Caco-2 (cell line): ENCODE measurements around the gene LHPP. TPM values are rescaled to one million over a fixed set of nuclear protein-coding genes. Genes with fewer than 3 reads are reported as not detected.

Experiments used
- BruUV-seq: library from RNA; stranded (reverse); fragments of 400-500 nt; replicated peaks from 2 replicates; lab custom pipeline; 2021; lab: Mats Ljungman, UMichigan
- CTCF ChIA-PET: fragments of 300-600 bp; sonication (Branson Sonifier 250); formaldehyde crosslinking; loops from one replicate; lab custom pipeline; 2022; ENCODE audit warnings: antibody characterized with exemption; lab: Charles Lee
- POLR2A ChIA-PET: fragments of 300-600 bp; sonication (Branson Sonifier 250); formaldehyde crosslinking; loops from one replicate; lab custom pipeline; 2022; ENCODE audit warnings: antibody characterized with exemption; lab: Charles Lee
- DNase-seq, 2 experiments: peaks; one replicate each; pipeline versions ENCODE4 v3.0.0 to v3.0.0-alpha.2; 2020 to 2022
- H3K27me3 ChIP-seq: replicated peaks from 2 replicates; pipeline ENCODE4 v1.6.0; 2011; ENCODE audit warnings: low read length; ENCODE audit not compliant: control insufficient read depth, insufficient read depth
- H3K36me3 ChIP-seq: 2 replicates; pipeline ENCODE4 v1.5.1; 2011; ENCODE audit warnings: low read length; ENCODE audit not compliant: control insufficient read depth, insufficient read depth
- H3K4me1 ChIP-seq: fragments of 250-450 bp; sonication (Bioruptor Pico); 2 replicates; pipeline ENCODE4 v1.5.1; 2020; ENCODE audit warnings: mild to moderate bottlenecking
- H3K4me3 ChIP-seq: 2 replicates; pipeline ENCODE4 v1.5.1; 2011; ENCODE audit warnings: low read depth, mild to moderate bottlenecking, control low read depth, low read length
- H3K9me3 ChIP-seq: fragments of 250-450 bp; sonication (Bioruptor Pico); 2 replicates; pipeline ENCODE4 v1.5.1; 2020; ENCODE audit warnings: mild to moderate bottlenecking, moderate library complexity
- H3K27ac Mint-ChIP-seq: one replicate; pipeline ENCODE4 v1.8.0; 2022; ENCODE audit warnings: mixed read lengths; ENCODE audit not compliant: unreplicated experiment
- H3K27me3 Mint-ChIP-seq: one replicate; pipeline ENCODE4 v1.8.0; 2022; ENCODE audit warnings: mixed read lengths; ENCODE audit not compliant: insufficient read depth, unreplicated experiment
- H3K36me3 Mint-ChIP-seq: one replicate; pipeline ENCODE4 v1.8.0; 2022; ENCODE audit warnings: mild to moderate bottlenecking, mixed read lengths; ENCODE audit not compliant: insufficient read depth, unreplicated experiment
- H3K4me1 Mint-ChIP-seq: one replicate; pipeline ENCODE4 v1.8.0; 2022; ENCODE audit warnings: low read depth, mixed read lengths; ENCODE audit not compliant: unreplicated experiment
- H3K4me3 Mint-ChIP-seq: one replicate; pipeline ENCODE4 v1.8.0; 2022; ENCODE audit warnings: mild to moderate bottlenecking, moderate library complexity, mixed read lengths; ENCODE audit not compliant: unreplicated experiment
- H3K9me3 Mint-ChIP-seq: one replicate; pipeline ENCODE4 v1.8.0; 2022; ENCODE audit warnings: mixed read lengths; ENCODE audit not compliant: unreplicated experiment
- intact Hi-C: fragments of 100-400 bp; cut with micrococcal nuclease; formaldehyde crosslinking; loops from one replicate; pipeline ENCODE4 v1.10.0; 2022; ENCODE audit not compliant: unreplicated experiment
- total RNA-seq: library from RNA; stranded (reverse); gene quantifications from 2 replicates; pipeline ENCODE4 v1.2.3, GENCODE V29; 2022
- TF ChIP-seq, protein P1 (sequence below), 2 experiments: fragments of 200-600 bp in 1 of 2; IDR thresholded peaks; 1 replicate in 1 of 2; 2 replicates in 1 of 2; pipeline versions ENCODE4 v1.5.1 to v1.8.0; 2011 to 2022; ENCODE audit warnings: antibody characterized with exemption in 1 of 2, control low read depth in 1 of 2, inconsistent platforms in 1 of 2, low read depth in 1 of 2, low read length in 1 of 2, mild to moderate bottlenecking in 1 of 2, moderate library complexity in 1 of 2; ENCODE audit not compliant: insufficient read depth in 1 of 2, severe bottlenecking in 1 of 2, unreplicated experiment in 1 of 2

Gene LHPP
- total RNA-seq, 1 experiment from 2014 or later = 15.9 TPM

- Histone ChIP-seq H3K36me3 (no peaks in the 10 kb centered on the region), H3K27me3 (no peaks in the 10 kb centered on the region), H3K4me1 (no peaks in the 10 kb centered on the region), H3K4me3 (no peak overlapping the region), H3K9me3 (no peaks in the 10 kb centered on the region)
- no peaks in the 10 kb centered on the region for H3K9me3 Mint-ChIP-seq
- no peak for DNase-seq
- no peaks in the 10 kb centered on the region for H3K4me1 Mint-ChIP-seq
- POLR2A ChIA-PET = no interaction called here
- intact Hi-C loops = no loop called here
- H3K36me3 Mint-ChIP-seq = peaks cover 5% of the 10 kb centered on the region
- H3K27me3 Mint-ChIP-seq = no peaks in the 10 kb centered on the region
- CTCF ChIA-PET = no interaction called here
- H3K4me3 Mint-ChIP-seq = no peak overlapping the region
- H3K27ac Mint-ChIP-seq = no peak overlapping the region
- TF ChIP-seq, protein P1, sequence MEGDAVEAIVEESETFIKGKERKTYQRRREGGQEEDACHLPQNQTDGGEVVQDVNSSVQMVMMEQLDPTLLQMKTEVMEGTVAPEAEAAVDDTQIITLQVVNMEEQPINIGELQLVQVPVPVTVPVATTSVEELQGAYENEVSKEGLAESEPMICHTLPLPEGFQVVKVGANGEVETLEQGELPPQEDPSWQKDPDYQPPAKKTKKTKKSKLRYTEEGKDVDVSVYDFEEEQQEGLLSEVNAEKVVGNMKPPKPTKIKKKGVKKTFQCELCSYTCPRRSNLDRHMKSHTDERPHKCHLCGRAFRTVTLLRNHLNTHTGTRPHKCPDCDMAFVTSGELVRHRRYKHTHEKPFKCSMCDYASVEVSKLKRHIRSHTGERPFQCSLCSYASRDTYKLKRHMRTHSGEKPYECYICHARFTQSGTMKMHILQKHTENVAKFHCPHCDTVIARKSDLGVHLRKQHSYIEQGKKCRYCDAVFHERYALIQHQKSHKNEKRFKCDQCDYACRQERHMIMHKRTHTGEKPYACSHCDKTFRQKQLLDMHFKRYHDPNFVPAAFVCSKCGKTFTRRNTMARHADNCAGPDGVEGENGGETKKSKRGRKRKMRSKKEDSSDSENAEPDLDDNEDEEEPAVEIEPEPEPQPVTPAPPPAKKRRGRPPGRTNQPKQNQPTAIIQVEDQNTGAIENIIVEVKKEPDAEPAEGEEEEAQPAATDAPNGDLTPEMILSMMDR (IDR thresholded peaks at IDR 0.05; ENCODE audit: insufficient read depth in 1 of 2, low read depth in 1 of 2, low read length in 1 of 2, severe bottlenecking in 1 of 2, unreplicated experiment in 1 of 2) = no peak
- no TSS peak for BruUV-seq
These were observed 142.8 kb downstream of the LHPP start for GRCh38 chr10:124604214-124605000.

DNA sequence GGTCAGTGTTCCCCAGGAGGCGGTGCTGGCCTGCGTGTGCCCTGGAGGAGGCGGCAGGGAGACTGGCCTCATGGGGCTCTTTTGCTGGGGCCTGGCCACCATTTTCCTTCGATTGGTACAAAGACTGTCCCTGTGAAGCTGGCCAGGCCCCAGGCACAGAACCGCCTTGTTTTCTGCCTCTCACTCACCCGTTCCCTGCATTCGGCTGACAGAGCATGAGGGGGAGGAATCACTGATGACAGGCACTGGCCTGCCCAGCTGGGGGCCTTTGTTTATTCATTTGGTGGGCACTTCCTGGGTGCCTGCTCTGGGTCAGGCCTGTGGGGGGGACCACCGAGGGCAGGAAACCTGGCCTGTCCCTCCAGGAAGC is 143.4 kb downstream of the LHPP start:
- TF ChIP-seq, protein P1 (IDR thresholded peaks at IDR 0.05; ENCODE audit: insufficient read depth in 1 of 2, low read depth in 1 of 2, low read length in 1 of 2, severe bottlenecking in 1 of 2, unreplicated experiment in 1 of 2) = no peak
- peaks cover 5% of the 10 kb centered on the region for H3K36me3 Mint-ChIP-seq
- no peaks in the 10 kb centered on the region for H3K9me3 ChIP-seq
- POLR2A ChIA-PET = no interaction called here
- H3K27ac Mint-ChIP-seq = no peak overlapping the region
- CTCF ChIA-PET = interaction anchor here (0.6 kb wide), 1 partner anchor 519 kb away, joined by 6 read pairs; no protein-coding TSS in a partner anchor
- DNase-seq = no peak
- H3K4me3 ChIP-seq = no peak overlapping the region
- no peaks in the 10 kb centered on the region for H3K27me3 Mint-ChIP-seq
- H3K36me3 ChIP-seq = no peaks in the 10 kb centered on the region
- H3K4me1 ChIP-seq = no peaks in the 10 kb centered on the region
- no peaks in the 10 kb centered on the region for H3K4me1 Mint-ChIP-seq
- no TSS peak for BruUV-seq
- H3K27me3 ChIP-seq = no peaks in the 10 kb centered on the region
- intact Hi-C loops = no loop called here
- no peak overlapping the region for H3K4me3 Mint-ChIP-seq
- no peaks in the 10 kb centered on the region for H3K9me3 Mint-ChIP-seq

- TF ChIP-seq, protein P1 (IDR thresholded peaks at IDR 0.05; ENCODE audit: insufficient read depth in 1 of 2, low read depth in 1 of 2, low read length in 1 of 2, severe bottlenecking in 1 of 2, unreplicated experiment in 1 of 2) = no peak
- Mint-ChIP-seq H3K4me1 (no peaks in the 10 kb centered on the region), H3K27me3 (no peaks in the 10 kb centered on the region), H3K36me3 (peaks cover 5% of the 10 kb centered on the region), H3K4me3 (no peak overlapping the region), H3K27ac (no peak overlapping the region), H3K9me3 (no peaks in the 10 kb centered on the region)
- CTCF ChIA-PET = interaction anchor here (0.6 kb wide), 1 partner anchor 519 kb away, joined by 6 read pairs; no protein-coding TSS in a partner anchor
- Histone ChIP-seq H3K27me3 (no peaks in the 10 kb centered on the region), H3K36me3 (no peaks in the 10 kb centered on the region), H3K4me1 (no peaks in the 10 kb centered on the region), H3K9me3 (no peaks in the 10 kb centered on the region), H3K4me3 (no peak overlapping the region)
- POLR2A ChIA-PET = no interaction called here
- BruUV-seq = no TSS peak
- intact Hi-C loops = no loop called here
- no peak for DNase-seq
These were observed 143.8 kb downstream of the LHPP start for GRCh38 chr10:124605481-124605855.
